NCI-H1105 treated with DMSO at 0.1 percent for 48 hours (cell line): ENCODE measurements around the gene IL18.
"Not testable (repeated sequence)": the region's sequence is repeated elsewhere in the genome, so short reads cannot be mapped to it uniquely, and the experiment has no call there.

Source experiments
- DNase-seq: peaks from one replicate; lab custom pipeline; 2025; lab: John Stamatoyannopoulos, UW

The IL18 gene

DNA sequence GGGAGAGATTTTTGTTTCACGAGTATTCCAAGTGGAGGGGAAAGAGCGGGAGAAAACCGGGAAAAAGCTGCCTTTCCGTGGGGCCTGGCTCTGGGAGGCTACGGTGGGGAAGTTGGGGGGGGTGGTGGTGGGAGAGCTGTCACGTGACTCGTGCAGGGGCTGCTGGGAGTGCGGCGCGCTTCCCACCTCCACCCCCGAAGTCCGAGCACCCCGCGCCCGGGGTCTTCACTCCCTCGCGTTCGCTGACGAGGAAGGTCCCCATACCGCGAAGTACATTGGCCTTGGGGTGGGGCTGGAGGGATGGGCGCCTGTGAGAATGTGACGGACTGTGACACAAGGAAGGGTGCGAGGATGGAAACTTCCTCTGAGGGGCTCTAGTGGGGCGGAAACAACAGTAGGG, 3.3 kb upstream of the IL18 start, which contains the start of gene TEX12:
TEX12 (plus strand) TSS at position 228 of the 400 bp plus-strand sequence. CDS start 1,897 bp downstream, outside the sequence.
- DNase-seq = no peak

DNA sequence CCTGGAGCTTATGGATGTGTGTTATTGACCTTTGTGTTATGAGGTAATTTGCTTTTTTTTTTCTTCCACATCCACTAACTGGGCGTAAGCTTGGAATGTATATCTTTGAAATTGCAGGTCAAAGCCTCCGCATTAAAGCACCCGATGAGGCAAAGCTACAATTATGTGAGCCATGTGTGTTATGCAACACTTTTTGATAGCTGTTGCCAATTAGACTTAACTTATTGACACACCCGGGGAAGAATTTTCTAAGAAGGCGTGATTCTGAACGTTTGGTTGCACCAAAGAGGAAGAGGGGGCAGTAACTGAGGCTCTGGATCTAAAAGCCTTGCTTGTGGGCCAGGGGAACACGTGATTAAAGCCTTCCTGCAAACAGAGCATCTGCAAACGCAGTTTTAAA, 2.7 kb upstream of the IL18 start:
- DNase-seq = no peak

DNA sequence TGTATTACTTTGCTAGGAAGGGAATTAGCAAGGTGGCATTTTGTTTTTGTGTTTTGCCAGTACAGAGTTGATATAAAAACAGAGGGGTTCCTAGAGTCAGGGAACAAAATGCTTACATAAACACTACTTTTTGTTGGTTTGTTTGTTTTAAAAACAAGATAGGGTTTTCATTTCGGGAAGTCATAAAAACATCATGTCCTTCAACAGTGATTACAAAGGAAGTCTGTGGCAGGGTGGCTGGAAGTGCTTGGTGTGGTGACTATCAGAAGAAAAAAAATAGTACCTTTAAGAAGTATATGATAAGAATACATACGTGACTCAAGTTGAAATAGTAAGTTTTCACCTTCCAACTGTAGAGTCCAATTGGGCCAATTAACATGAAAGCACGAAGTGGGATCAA, 1.2 kb upstream of the IL18 start:
- DNase-seq = no peak

DNA sequence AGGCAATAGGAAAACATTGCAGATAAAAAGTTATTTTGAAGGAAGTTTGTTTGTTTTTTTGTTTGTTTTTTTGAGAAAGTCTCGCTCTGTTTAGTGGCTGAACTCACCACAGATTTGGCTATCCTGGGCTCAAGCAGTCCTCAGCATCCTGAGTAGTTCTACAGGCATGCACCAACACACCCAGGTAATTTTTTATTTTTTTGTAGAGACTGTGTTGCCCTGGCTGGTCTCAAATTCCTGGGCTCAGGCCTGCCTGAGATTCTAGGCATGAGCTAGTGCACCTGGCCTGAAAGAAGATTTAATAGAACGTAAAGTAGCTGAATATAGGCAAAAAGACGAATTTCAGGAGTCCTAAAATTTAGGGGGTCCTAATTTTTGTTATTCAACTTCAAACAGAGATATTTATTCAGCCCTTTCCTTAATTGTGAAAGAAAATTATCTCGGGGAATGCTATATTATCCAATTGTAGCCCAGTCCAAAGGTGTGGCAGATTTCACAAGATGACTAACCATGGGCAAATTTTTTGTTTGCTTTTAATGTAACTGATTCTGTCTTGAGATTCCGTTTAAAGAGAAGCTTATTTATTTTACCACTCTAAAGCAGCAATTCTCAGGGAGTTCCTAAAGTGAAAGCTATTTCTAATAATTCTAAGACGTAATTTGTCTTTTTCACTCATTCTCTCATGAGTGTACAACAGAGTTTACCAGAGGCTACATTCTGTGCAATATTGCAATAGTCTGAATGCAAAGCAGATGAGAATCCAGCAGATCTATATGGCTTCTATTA, 940 bp downstream of the IL18 start:
- DNase-seq = no peak

DNA sequence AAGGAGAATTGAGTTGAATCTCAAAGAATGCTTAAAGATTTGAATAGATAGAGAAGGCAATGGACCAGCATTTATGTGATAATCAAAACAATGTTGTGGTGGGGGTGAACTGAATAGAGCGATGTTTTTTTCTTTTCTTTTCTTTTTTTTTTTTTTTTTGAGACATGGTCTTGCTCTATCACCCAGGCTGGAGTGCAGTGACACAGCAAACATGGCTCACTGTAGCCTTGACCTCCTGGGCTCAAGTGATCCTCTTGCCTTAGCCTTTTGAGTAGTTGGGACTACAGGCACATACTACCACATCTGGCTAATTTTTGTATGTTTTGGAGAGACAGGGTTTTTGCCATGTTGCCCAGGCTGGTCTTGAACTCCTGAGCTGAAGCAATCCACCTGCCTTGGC, 1.7 kb downstream of the IL18 start:
- DNase-seq = not testable (repeated sequence)

DNA sequence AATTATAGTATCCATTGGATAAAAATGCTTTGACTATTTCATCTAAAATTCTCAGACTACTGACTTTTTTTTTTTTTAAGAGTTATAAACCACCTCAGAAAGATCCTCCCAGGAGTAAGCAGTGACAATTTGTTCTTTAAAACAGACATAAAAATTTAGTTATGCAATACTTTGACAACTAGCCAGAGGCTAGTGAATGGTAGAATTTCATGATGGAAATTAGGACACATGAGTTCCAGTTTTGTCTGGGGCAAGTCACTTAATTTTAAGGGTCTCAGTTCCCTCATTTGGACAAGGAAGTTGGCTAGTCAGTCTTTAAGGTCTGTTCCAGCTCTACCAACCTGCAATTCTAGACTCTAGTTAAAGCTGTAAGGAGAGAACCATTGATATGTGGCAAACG, 2.9 kb downstream of the IL18 start:
- DNase-seq = no peak

DNA sequence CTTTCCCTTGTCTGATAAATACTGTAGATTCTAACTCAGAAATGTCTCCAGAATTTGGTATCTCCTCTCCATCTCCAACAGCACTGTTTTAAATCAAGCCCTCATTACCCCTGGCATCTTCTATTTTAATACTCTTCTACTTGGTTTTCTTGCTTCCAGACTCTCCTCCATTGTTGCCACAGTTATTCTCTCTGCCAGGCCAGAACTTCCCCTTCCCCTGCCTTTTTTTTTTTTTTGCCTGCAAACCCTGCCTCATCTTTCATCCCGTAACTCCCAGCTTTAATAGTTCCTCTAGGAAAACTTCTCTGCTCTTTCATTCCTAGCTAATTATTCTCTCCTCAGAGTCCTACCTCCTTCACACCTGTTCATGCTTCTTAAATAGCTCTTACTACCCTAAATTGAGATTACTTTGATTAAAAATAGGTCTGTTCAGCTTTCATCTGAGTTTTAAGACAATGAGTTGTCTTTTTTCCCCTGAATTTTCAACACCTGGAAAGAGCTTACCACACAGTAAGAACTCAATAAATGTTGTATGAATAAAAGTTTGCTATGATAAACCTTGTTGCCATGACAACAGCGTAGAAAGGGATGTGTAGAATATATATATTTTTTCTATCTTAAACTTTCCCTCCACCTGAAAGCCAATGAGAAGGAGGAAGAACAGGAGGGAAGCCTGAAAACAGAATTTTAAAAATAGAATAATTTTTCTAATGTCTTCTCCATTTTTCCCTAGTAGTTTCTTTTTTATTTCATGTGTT, 3.6 kb downstream of the IL18 start:
- DNase-seq = no peak

DNA sequence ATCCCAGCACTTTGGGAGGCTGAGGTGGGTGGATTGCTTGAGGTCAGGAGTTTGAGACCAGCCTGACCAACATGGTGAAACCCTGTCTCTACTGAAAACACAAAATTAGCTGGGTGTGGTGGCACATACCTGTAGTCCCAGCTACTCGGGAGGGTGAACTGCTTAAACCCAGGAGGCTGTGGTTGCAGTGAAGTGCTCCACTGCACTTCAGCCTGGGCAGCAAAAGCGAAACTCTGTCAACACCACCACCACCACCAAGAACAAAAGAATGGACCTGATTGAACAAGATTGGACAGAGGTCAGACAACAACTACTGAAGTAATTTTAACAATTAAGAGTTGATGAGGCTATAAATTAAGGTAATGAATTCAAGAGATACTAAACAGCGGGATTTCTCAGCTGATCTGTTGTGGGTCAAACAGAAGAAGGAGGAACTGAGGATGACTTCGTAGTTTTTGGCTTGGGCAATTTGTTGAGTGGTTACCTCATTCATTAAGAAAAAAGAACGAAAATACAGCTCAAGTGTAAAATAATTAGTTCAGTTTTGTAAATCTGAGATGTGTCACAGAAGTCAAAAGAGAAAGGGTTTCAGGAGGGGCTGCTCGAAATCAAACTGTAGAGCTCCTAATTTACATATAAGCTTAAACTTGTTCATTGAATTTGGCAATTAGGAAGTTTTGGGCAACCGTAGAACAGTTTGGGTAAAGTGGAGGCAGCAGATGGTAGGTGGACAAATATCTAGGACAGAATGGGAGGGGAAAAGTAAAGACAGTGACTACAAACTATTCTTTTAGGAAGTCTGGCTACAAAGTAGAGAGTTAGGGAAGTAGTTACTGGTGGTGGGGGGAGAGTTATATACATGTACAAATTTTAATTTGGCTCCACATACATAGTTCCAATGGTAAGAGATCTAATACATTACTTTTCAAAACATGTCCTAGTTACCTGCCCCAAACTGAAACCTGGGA, 4.5 kb downstream of the IL18 start:
- DNase-seq = no peak

DNA sequence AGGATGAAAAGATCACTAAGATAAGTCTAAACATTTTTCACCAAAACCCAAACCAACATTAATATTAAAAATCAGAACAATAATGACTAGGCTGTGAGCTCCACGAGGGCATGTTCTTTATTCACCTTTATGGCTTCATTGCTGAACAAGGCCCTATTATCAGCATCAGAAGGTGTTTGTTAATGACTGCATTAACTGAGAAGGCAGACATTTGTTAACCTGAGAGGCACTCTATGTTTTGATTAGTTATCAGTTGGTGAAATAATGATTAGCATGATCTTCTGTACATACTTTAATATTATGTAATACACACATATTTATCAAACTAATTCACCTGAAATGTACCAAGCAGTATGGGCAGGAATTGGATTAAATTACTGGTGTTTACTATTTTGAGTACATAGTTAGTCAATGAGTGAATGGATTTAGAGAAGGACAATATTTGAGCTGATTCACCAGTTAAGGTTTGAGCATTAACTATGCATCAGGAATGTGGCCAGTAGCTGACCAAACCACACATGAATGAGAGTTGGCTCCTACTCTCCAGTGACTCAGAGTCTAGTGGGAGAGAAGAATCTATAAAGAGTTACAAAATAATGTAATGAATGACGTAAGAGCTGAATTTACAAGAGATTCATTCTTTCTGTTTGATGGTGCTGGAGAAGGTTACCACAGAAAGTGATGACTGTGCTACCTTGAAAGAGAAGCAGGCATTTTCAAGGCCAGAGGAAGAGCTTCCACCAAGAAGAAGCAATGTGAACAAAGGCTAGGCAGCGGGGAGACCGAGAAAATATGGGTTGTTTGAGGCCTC, 6.7 kb downstream of the IL18 start:
- DNase-seq = no peak

DNA sequence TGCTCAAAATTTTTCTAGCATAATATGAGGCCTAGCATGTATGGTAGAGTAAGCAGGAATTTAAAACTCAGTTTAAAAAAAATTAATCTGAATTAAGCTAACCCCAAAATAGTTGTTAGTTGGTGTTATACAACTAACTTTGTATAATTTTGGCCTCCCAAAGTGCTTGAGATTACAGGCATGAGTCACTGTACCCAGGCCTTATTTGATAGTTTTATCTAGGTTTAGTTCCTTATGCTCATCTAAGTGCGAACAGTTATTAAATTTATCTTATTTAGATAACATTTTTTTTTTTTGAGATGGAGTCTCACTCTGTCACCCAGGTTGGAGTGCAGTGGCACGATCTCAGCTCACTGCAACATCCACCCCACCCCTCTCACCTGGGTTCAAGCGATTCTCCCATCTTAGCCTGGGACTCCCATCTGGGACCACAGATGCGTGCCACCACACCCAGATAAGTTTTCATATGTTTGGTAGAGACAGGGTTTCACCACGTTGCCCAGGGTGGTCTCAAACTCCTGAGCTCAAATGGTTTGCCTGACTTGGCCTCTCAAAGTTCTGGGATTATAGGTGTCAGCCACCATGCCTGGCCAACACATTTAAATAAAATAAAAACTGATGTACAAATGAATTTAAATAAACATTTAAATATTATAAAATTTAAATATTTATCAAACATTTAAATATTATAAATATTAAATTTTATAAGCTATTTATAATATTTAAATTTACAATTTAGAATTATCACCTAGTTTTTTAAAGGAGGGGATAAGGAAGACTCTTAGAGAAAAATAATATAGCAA, 7.5 kb downstream of the IL18 start:
- DNase-seq = no peak

DNA sequence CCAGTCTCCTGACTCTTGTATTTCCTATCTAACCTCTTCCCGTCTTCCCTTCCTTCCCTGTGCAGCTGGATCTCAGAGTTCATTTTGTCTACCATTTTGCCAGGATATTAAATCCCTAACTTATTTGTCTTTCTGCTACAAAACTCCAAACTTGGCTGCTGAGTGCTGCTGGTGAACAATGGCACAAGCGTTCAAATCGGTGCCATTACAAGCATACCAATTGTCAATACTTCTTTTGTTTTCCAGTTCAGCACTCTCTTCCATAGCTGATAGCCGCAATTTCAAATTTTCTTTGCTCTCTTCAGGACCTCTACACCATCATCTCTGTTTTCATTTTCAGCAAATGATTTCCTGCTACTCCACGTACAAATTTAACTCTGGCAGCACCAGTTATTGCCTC, 13.4 kb downstream of the IL18 start:
- DNase-seq = no peak

DNA sequence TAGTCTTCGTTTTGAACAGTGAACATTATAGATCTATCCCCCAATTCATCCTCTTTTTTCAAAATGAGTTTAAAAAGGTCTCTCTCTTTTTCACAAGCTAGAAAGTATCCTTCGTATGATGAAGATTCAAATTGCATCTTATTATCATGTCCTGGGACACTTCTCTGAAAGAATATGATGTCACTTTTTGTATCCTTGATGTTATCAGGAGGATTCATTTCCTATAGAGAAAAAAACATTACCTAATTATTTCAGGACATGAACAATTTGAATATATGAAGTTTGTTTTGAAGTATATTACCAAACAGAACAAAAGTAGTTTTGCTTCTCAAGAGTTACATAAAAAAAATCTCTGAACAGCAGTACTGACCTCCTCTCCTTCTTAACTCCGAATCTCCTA, 20.3 kb downstream of the IL18 start:
- DNase-seq = no peak

DNA sequence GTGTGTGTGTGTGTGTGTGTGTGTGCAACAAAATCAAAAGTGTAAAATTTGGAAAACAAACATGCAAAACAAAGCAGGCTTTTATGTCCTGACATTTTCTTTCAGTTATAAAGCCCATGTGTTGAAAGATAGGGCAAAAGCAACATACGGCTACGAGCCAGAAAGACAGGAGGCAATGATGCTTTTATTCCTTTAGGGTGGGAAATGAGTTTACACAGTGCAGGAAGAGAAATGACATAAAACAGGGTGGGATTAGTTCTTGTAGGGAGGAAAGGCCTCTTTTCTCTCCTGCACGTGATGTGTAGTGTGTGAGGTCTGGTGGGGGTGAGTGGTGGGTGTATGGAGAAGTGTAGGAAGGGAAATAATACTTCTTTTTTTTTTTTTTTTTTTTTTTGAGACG, 29.4 kb downstream of the IL18 start:
- no peak for DNase-seq

DNA sequence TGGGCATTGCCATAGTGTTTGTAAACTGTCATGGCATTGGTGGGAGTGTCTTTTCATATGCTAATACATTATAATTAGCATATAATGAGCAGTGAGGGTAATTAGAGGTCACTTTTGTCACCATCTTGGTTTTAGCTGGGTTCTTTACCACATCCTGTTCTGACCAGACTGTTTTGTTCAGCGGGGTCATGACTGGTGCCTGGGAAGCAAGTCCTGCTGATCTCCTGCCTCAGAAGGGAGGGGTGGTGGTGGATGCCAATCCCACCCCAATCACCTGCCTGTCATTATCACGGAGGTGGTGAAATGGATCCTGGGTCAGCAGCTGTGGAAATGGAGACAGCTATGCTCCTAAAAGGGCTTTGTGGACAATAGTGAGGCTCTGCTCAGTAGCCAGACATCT, 31.2 kb downstream of the IL18 start:
- DNase-seq = no peak

DNA sequence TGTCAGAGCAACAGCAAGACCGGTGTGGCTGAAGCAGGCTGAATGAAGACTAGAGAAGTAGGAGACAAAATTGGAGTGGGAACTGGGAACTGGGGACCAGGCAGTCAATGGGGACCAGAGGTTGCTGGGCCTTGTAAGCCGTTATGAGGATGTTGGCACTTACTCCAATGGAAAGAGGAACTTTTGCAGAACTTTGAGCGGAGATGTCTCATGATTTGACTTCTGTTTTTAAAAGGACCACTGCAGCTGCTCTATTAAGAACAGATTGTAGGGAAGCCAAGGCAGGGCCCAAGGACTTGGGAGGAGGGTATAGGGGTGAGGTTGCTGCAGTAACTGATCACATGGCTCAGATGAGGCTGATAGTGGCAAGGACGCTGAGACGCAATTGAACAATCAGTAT, 34.2 kb downstream of the IL18 start:
- DNase-seq = no peak

DNA sequence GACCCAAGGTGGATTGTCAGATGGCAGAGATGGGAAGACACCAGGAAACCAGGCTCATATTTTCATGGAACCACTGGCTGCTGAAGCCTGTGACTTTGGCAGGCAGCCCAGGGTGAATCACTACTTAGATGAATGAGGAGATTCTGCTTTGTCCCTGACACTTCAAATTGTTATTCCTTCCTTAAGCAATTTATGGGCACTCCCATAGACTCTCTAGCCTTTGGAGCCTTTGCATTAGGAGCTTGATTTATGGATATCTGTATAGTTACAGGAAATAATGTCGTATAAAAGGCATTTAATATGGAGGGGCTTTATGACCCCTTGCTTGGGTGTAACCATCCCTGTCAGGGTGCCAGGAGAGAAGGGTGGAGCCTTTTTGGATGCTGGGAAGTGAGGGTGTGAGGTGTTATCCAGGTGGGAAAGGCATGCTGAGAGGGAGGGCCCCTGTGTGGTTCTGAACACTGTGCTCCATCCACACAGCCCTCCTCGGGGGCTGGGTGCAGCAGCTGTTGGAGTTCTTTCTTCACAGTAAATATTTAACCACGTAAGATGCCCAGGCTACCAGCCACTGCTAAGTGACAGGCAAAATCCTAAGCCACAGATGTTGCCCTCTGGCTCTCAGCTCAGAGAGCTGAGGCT, 35.3 kb downstream of the IL18 start:
- DNase-seq = peak; percentile 80

DNA sequence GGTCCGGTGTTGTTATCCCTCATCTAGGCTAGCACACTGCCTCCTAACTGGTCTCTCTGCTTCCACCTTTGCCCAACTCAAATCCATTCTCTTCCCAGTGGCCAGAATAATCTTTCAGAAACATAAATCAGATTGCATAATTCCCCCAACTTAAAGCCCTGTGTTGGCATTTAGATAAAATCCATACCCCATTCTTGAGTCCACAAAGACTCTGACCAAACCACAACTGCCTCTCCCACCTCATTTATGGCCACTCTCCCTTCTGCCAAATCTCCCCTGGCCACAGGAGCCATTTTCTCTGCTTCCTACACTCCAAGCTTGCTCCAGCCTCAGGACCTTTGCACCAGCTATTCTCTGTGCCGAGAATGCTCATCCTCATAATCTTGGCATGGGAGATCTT, 36.8 kb downstream of the IL18 start:
- DNase-seq = no peak

DNA sequence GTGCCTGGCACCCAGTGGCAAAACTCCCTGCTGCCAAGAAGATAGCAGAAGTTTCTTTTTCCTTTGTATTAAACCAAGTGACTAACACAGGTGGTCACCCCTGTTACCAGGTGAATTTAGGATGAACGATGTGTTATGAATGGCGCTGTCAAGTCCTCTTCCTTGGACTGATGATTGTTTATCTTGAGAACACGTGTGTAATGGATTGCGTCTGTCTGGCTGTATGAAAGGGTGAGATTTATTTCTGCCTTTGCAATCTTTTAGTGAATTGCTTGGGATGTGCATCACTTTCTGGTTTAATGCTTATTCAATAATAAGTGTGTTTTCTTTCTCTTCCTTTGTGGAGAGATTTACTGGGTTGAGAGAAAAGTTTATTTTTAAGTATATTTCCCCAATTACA, 40.8 kb downstream of the IL18 start:
- no peak for DNase-seq

DNA sequence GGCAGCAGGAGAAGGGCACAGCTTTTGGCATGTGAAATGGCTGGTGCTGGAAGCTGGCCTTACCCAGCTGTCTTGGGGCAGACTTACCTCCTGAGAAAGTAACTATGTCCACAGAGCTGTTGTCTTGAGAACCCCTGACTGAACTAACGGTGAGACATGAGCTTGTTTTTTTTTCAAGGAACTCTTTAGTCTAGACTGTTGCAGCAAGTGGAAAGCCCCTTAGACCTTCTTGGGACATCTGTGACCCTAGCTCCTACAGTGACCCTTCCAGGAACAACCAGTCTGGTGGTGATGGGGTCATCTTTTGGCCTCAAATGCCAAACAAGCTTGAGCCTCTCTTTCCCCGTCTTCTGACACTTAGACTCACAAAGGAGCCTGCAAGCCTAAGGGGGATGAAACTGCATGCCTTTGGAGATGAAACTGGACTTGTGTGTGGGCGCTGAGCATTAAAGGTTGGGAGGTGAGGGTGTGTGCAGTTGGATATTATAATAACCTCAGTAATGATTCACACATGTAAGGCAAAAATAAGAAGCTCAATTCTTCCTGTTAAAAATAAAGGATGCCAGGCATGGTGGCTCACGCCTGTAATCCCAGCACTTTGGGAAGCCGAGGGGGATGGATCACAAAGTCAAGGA, 41.8 kb downstream of the IL18 start:
- no peak for DNase-seq

DNA sequence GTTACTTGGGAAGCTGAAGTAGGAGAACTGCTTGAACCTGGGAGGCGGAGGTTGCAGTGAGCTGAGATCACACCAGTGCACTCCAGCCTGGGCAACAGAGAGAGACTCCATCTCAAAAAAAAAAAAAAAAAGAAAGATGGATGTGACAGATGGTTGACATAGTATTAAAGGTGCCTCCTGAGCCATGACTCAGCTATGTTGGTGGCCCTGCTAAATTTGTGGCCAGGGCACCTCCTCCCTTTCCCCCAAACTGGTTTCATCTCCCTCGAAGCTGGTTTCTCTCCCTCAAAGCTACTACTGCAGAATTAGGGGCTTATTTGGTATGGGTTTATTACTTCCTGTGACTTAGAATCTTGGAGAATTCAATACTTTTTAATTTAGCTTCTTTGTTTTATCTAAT, 45.7 kb downstream of the IL18 start:
- DNase-seq = no peak
